B cell (primary cell): Measurements from ENCODE around the gene DPYSL3. TPM values are rescaled to one million over a fixed set of nuclear protein-coding genes. Genes with fewer than 3 reads are reported as not detected.
A peak's percentile ranks its signal among the peaks of the same experiment; 100 is the strongest.

ENCODE experiments used
- ATAC-seq: fragments of 200-7000 bp; cut with Tn5 transposase; one replicate; pipeline ENCODE4 v1.10.0; 2021; ENCODE audit warnings: low read depth, mild to moderate bottlenecking, moderate number of reproducible peaks, moderate library complexity
- CTCF ChIA-PET: fragments of 350-600 bp; sonication (Branson Sonifier 250); formaldehyde crosslinking; loops from one replicate; lab custom pipeline; 2021; ENCODE audit warnings: antibody characterized with exemption, inconsistent platforms; lab: Charles Lee
- POLR2A ChIA-PET: fragments of 350-600 bp; sonication (Branson Sonifier 250); formaldehyde crosslinking; loops from one replicate; lab custom pipeline; 2021; ENCODE audit warnings: antibody characterized with exemption; lab: Charles Lee
- DNase-seq: peaks from one replicate; pipeline ENCODE4 v3.0.0; 2013
- H2AFZ ChIP-seq: 2 replicates; pipeline ENCODE4 v1.6.1; 2012; ENCODE audit warnings: mild to moderate bottlenecking, low read depth, low read length; ENCODE audit not compliant: insufficient read depth, poor library complexity, severe bottlenecking
- H3K27ac ChIP-seq, 2 donors: 1 replicate in 1 of 2; 2 replicates in 1 of 2; pipeline ENCODE4 v1.5.1; 2012 to 2013; ENCODE audit warnings: low read length in 2 of 2, mild to moderate bottlenecking in 2 of 2, moderate library complexity in 1 of 2
- H3K27me3 ChIP-seq, 4 experiments: fragments of 200-600 bp in 1 of 4; sonication (generic) in 1 of 4; replicated peaks in 1 of 4; 1 replicate in 2 of 4; 2 replicates in 2 of 4; pipeline versions ENCODE4 v1.6.1 to v1.7.0; 2013 to 2016; ENCODE audit warnings: low read length in 3 of 4, mild to moderate bottlenecking in 2 of 4, mixed read lengths in 1 of 4, moderate library complexity in 1 of 4; ENCODE audit not compliant: insufficient read depth in 4 of 4, control insufficient read depth in 3 of 4; ENCODE audit errors: control extremely low read depth in 1 of 4
- H3K36me3 ChIP-seq, 2 experiments: replicated peaks in 1 of 2; 1 replicate in 1 of 2; 2 replicates in 1 of 2; pipeline versions ENCODE4 v1.6.1 to v1.7.1; 2013; ENCODE audit warnings: low read length in 1 of 2; ENCODE audit not compliant: insufficient read depth in 2 of 2, control insufficient read depth in 1 of 2; ENCODE audit errors: control extremely low read depth in 1 of 2, extremely low read depth in 1 of 2
- H3K4me1 ChIP-seq, 2 donors: fragments of 200-600 bp in 1 of 2; sonication (generic) in 1 of 2; 1 replicate in 1 of 2; 2 replicates in 1 of 2; pipeline versions ENCODE4 v1.5.1 to v1.6.1; 2013 to 2017; ENCODE audit warnings: low read length in 2 of 2; ENCODE audit not compliant: control insufficient read depth in 2 of 2, insufficient read depth in 2 of 2
- H3K4me2 ChIP-seq: replicated peaks from 2 replicates; pipeline ENCODE3; 2012; ENCODE audit warnings: mild to moderate bottlenecking, low read depth, low read length; ENCODE audit not compliant: poor library complexity, severe bottlenecking
- H3K4me3 ChIP-seq, 5 experiments: fragments of 200-600 bp in 1 of 5; sonication (generic) in 1 of 5; 1 replicate in 3 of 5; 2 replicates in 2 of 5; pipeline versions ENCODE4 v1.5.1 to v1.7.0; 2011 to 2016; ENCODE audit warnings: low read length in 4 of 5, mild to moderate bottlenecking in 4 of 5, low read depth in 2 of 5, control low read depth in 1 of 5, moderate library complexity in 1 of 5; ENCODE audit not compliant: insufficient read depth in 1 of 5; ENCODE audit errors: control extremely low read depth in 1 of 5, extremely low read depth in 1 of 5
- H3K79me2 ChIP-seq: fragments of 200-600 bp; sonication (generic); one replicate; pipeline ENCODE4 v1.6.0; 2016; ENCODE audit warnings: low read length; ENCODE audit not compliant: control insufficient read depth, insufficient read depth
- H3K9ac ChIP-seq: fragments of 200-600 bp; sonication (generic); 2 replicates; pipeline ENCODE4 v1.6.1; 2017; ENCODE audit warnings: mild to moderate bottlenecking, low read length, moderate library complexity
- H3K9me3 ChIP-seq, 3 donors: one replicate each; pipeline versions ENCODE4 v1.6.1 to v1.7.1; 2013; ENCODE audit warnings: low read length in 2 of 3; ENCODE audit not compliant: control insufficient read depth in 2 of 3, insufficient read depth in 1 of 3; ENCODE audit errors: control extremely low read depth in 1 of 3
- H4K20me1 ChIP-seq: 2 replicates; pipeline ENCODE4 v1.6.0; 2012; ENCODE audit warnings: mild to moderate bottlenecking, low read length; ENCODE audit not compliant: insufficient read depth, control insufficient read depth, poor library complexity, severe bottlenecking
- H3K27ac Mint-ChIP-seq: one replicate; pipeline ENCODE4 v1.8.0; 2021; ENCODE audit warnings: mixed read lengths
- H3K27me3 Mint-ChIP-seq: one replicate; pipeline ENCODE4 v1.8.0; 2021; ENCODE audit warnings: mixed read lengths
- H3K4me1 Mint-ChIP-seq: one replicate; pipeline ENCODE4 v1.8.0; 2021; ENCODE audit warnings: mixed read lengths
- H3K4me3 Mint-ChIP-seq: one replicate; pipeline ENCODE4 v1.8.0; 2021; ENCODE audit warnings: mixed read lengths
- H3K9me3 Mint-ChIP-seq: one replicate; pipeline ENCODE4 v1.8.0; 2022; ENCODE audit warnings: mixed read lengths; ENCODE audit not compliant: insufficient read depth
- CTCF ChIP-seq: fragments of 200-600 bp; IDR thresholded peaks from one replicate; pipeline ENCODE4 v1.8.0; 2022; ENCODE audit warnings: antibody characterized with exemption, mild to moderate bottlenecking
- EZH2 ChIP-seq: IDR thresholded peaks from 2 replicates; pipeline ENCODE4 v1.6.1; 2012; ENCODE audit warnings: borderline replicate concordance, low read depth, mild to moderate bottlenecking, moderate library complexity, low read length; ENCODE audit not compliant: insufficient read depth, poor library complexity, severe bottlenecking
- WGBS: methylation state at CpG from one replicate; pipeline ENCODE4 v1.1.5; 2013; ENCODE audit warnings: missing lambda C conversion rate; ENCODE audit not compliant: insufficient coverage; 5-methylcytosine and 5-hydroxymethylcytosine counted together
- intact Hi-C: fragments of 100-400 bp; cut with micrococcal nuclease; formaldehyde crosslinking; loops from one replicate; pipeline ENCODE4 v1.10.0; 2022
- polyA plus RNA-seq: library from polyadenylated mRNA; depleted of rRNA; stranded (reverse); fragments of >200 nt; gene quantifications from 2 replicates; pipeline ENCODE4 v1.2.3, GENCODE V29; 2012
- total RNA-seq, 2 donors: library from RNA; stranded (reverse); fragments of 120-200 nt in 1 of 2; gene quantifications; 1 replicate in 1 of 2; 2 replicates in 1 of 2; pipeline versions ENCODE4 v1.2.3 to v1.2.4, GENCODE V29; 2013 to 2022

DPYSL3 gene
- total and polyA plus RNA-seq, 2 donors (not counting 1 experiment from before 2014, with no cell fraction given) = not detected

- intact Hi-C loops = loop anchor here (1.0 kb wide), 1 partner anchor 367 kb away; no protein-coding TSS in a partner anchor
- H3K4me2 ChIP-seq = no peak overlapping the region
These were observed 54.7 kb downstream of the DPYSL3 start for GRCh38 chr5:147454996-147455677.

More at GRCh38 chr5:147454996-147455677, 54.7 kb downstream of the DPYSL3 start:
- ChIA-PET CTCF (interaction anchor here (3.1 kb wide), 1 partner anchor 367 kb away, joined by 16 read pairs; no protein-coding TSS in a partner anchor), POLR2A (no interaction called here)
- Histone ChIP-seq H3K79me2 (no peaks in the 10 kb centered on the region), H3K4me3 (no peak overlapping the region), H4K20me1 (no peaks in the 10 kb centered on the region), H3K36me3 (no peaks in the 10 kb centered on the region), H2AFZ (no peak overlapping the region), H3K27ac (no peak overlapping the region), H3K9ac (no peak overlapping the region), H3K4me1 (peaks cover 13 to 19% of the 10 kb centered on the region in 2 donors), H3K27me3 (peaks cover 0 to 35% (median 34%) of the 10 kb centered on the region in 4 experiments), H3K9me3 (peaks cover 0 to 12% (median 0%) of the 10 kb centered on the region in 3 donors)
- Mint-ChIP-seq H3K9me3 (no peaks in the 10 kb centered on the region), H3K4me1 (peaks cover 17% of the 10 kb centered on the region), H3K27ac (no peak overlapping the region), H3K27me3 (peaks cover 71% of the 10 kb centered on the region), H3K4me3 (peak overlapping the region; percentile 81)
- ATAC-seq (no peak), DNase-seq (no peak)
- TF ChIP-seq EZH2 (no peak), CTCF (no peak)
- 97% methylated on average over 6 of the region's 10 CpGs for WGBS
